MM.1S (cell line): ENCODE results near the gene DDI1.
"Not testable (repeated sequence)": the region's sequence is repeated elsewhere in the genome, so short reads cannot be mapped to it uniquely, and the experiment has no call there.

Experiments
- EZH2 ChIP-seq: fragments of 300-600 bp; sonication (generic); optimal IDR thresholded peaks from 2 replicates; pipeline ENCODE3; 2017; ENCODE audit warnings: low read depth, mild to moderate bottlenecking, antibody characterized with exemption, low read length, mixed read lengths
- TF ChIP-seq, protein P1 (sequence below): fragments of 300-600 bp; sonication (generic); IDR thresholded peaks from 2 replicates; pipeline ENCODE4 v1.5.1; 2016; ENCODE audit warnings: antibody characterized with exemption, low read length, mixed read lengths

DNA sequence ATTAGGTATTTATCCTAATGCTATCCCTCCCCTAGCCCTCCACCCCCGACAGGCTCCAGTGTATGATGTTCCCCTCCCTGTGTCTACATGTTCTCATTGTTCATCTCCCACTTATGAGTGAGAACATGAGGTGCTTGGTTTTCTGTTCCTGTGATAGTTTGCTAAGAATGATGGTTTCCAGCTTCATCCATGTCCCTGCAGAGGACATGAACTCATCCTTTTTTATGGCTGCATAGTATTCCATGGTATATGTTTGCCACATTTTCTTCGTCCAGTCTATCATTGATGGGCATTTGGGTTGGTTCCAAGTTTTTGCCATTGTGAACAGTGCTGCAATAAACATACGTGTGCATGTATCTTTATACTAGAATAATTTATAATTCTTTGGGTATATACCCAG is 10.4 kb downstream of the DDI1 start:
- TF ChIP-seq, protein P1, sequence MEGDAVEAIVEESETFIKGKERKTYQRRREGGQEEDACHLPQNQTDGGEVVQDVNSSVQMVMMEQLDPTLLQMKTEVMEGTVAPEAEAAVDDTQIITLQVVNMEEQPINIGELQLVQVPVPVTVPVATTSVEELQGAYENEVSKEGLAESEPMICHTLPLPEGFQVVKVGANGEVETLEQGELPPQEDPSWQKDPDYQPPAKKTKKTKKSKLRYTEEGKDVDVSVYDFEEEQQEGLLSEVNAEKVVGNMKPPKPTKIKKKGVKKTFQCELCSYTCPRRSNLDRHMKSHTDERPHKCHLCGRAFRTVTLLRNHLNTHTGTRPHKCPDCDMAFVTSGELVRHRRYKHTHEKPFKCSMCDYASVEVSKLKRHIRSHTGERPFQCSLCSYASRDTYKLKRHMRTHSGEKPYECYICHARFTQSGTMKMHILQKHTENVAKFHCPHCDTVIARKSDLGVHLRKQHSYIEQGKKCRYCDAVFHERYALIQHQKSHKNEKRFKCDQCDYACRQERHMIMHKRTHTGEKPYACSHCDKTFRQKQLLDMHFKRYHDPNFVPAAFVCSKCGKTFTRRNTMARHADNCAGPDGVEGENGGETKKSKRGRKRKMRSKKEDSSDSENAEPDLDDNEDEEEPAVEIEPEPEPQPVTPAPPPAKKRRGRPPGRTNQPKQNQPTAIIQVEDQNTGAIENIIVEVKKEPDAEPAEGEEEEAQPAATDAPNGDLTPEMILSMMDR = not testable (repeated sequence)
- not testable (repeated sequence) for TF ChIP-seq EZH2
